GM12801 (cell line): ENCODE results near the gene AGO4.

Experiments
- CTCF ChIP-seq: IDR thresholded peaks from one replicate; pipeline ENCODE4 v1.5.1; 2011; ENCODE audit warnings: control low read depth; ENCODE audit not compliant: insufficient read length; ENCODE audit errors: extremely low read depth

AGO4 gene

DNA sequence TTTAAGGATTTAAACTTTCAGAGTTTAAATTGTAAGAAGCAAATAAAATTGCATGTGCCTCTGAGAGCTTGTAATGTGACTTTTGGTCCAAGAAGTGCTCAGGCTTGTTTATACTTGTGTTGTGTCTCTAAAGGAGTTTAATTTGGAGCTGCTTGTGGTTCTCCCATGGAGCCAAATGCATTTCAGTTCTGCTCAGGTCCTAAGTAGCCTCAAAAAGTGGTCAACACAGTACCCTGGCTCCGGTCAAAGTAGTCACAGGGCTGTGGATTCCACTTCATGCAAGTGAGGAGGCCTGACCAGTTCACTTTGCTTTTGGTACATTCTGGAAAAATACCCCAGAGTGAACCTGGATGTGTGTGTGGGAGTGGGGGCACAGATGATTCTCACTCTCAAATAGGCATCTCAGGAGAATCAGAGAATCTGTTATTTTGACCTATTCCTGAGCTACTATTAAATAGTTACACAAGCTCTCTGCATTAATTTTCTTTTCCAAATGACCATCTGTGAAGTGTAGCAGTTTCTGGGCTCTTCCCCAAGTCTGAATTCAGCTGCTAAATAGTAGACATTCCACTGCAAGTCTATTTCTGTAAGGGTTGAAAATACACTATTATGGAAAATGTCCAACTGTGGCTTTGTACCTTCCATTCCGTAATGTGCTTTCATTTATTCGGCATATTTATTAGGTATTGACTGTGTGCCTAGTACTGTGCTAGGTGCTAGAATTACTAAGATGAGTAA is 43.5 kb downstream of the AGO4 start:
- TF ChIP-seq CTCF: no peak

- no peak for TF ChIP-seq CTCF
These were observed 44.4 kb downstream of the AGO4 start for GRCh38 chr1:35852241-35852640.

- TF ChIP-seq CTCF: no peak
These were observed 47.3 kb downstream of the AGO4 start for GRCh38 chr1:35854989-35855700.

- TF ChIP-seq CTCF: no peak
These were observed 49.1 kb downstream of the AGO4 start for GRCh38 chr1:35856964-35857363.

DNA sequence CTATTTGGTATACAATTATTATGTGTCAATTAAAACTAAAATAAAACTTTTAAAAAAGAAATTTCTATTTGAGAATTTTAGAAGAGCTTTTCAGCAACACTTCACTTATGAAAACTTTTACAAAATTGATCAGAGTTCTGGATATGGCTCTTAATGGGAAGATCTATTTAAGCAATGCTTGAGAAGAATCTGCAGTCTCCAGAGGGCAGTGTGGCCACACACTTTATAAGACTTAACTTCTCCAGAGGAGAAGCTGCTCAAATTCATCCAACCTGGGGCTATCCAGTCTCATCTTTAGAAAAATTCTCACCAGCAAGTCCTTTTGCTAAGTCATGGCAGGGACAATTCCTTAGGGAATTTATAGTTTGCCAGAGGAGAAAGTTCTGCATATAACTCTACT is 50.0 kb downstream of the AGO4 start:
- TF ChIP-seq CTCF: no peak

DNA sequence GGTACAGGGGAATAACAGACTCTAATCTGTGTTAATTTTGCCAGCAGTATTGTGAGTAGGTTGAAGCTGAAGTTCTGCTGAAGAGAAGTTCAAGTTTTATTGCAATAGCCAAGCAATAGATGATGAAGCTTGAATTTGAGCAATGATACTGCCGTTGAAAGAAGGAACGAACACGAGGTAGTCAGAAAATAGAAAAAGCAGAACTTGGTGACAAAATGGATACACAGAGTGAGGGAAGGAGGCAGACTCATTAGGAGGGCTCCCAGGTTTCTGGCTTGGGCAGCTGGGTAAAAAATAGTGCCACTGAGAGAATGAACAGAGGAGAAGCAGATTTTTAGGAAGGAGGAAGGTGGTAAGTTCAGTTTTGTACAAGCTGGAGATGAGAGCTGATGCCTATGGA is 52.9 kb downstream of the AGO4 start:
- TF ChIP-seq CTCF: no peak

- no peak for TF ChIP-seq CTCF
These were observed 55.3 kb downstream of the AGO4 start for GRCh38 chr1:35863136-35863535.
